HG03103 (cell line): ENCODE measurements around the gene HSF2.
A peak's percentile ranks its signal among the peaks of the same experiment; 100 is the strongest.

ENCODE experiments used
- ATAC-seq: cut with Tn5 transposase; IDR thresholded peaks from one replicate; pipeline ENCODE4 v1.9.1; 2021; ENCODE audit warnings: low read depth; ENCODE audit not compliant: unreplicated experiment

The HSF2 gene

GRCh38 chr6:122399348-122400120 is at the start of gene HSF2:
Gene HSF2, plus strand, starts transcription at chr6:122399652. Its CDS starts 86 bp downstream, at chr6:122399738.
- peak; percentile 99 for ATAC-seq

- no peak for ATAC-seq
Measured at GRCh38 chr6:122352981-122353664, 46.3 kb upstream of the HSF2 start.

- ATAC-seq = no peak
Measured at GRCh38 chr6:122360809-122361208, 38.6 kb upstream of the HSF2 start.

- ATAC-seq = no peak
Measured at GRCh38 chr6:122361314-122361979, 38.0 kb upstream of the HSF2 start.

GRCh38 chr6:122363769-122364483 is 35.5 kb upstream of the HSF2 start:
- ATAC-seq = no peak

GRCh38 chr6:122365775-122366403 is 33.6 kb upstream of the HSF2 start:
- no peak for ATAC-seq

GRCh38 chr6:122367171-122367570 is 32.3 kb upstream of the HSF2 start:
- ATAC-seq = no peak

GRCh38 chr6:122369536-122369935 is 29.9 kb upstream of the HSF2 start:
- no peak for ATAC-seq

- ATAC-seq = no peak
Measured at GRCh38 chr6:122372647-122373046, 26.8 kb upstream of the HSF2 start.

GRCh38 chr6:122374307-122374706 is 25.1 kb upstream of the HSF2 start:
- no peak for ATAC-seq

GRCh38 chr6:122376246-122376645 is 23.2 kb upstream of the HSF2 start:
- ATAC-seq = no peak

GRCh38 chr6:122381494-122382265 is 17.8 kb upstream of the HSF2 start:
- ATAC-seq = peak; percentile 100

- ATAC-seq = no peak
Measured at GRCh38 chr6:122385857-122386612, 13.4 kb upstream of the HSF2 start.

- ATAC-seq = no peak
Measured at GRCh38 chr6:122388945-122389344, 10.5 kb upstream of the HSF2 start.

GRCh38 chr6:122389704-122390372 is 9.6 kb upstream of the HSF2 start:
- ATAC-seq = no peak

- ATAC-seq = no peak
Measured at GRCh38 chr6:122392564-122393350, 6.7 kb upstream of the HSF2 start.

GRCh38 chr6:122393351-122393896 is 6.0 kb upstream of the HSF2 start:
- ATAC-seq = no peak
